Renal cortical epithelial cell (primary cell): Measurements from ENCODE around the gene OPCML. TPM values are rescaled to one million over a fixed set of nuclear protein-coding genes. Genes with fewer than 3 reads are reported as not detected.

Source experiments
- DNase-seq: peaks from one replicate; pipeline ENCODE4 v3.0.0-alpha.2; 2011; ENCODE audit warnings: low read depth
- total RNA-seq: library from RNA; depleted of rRNA; stranded (reverse); fragments of >200 nt; gene quantifications from 2 replicates; pipeline ENCODE4 v1.2.3, GENCODE V29; 2014

The OPCML gene
- total RNA-seq, 1 donor from 2014 or later: not detected

DNA sequence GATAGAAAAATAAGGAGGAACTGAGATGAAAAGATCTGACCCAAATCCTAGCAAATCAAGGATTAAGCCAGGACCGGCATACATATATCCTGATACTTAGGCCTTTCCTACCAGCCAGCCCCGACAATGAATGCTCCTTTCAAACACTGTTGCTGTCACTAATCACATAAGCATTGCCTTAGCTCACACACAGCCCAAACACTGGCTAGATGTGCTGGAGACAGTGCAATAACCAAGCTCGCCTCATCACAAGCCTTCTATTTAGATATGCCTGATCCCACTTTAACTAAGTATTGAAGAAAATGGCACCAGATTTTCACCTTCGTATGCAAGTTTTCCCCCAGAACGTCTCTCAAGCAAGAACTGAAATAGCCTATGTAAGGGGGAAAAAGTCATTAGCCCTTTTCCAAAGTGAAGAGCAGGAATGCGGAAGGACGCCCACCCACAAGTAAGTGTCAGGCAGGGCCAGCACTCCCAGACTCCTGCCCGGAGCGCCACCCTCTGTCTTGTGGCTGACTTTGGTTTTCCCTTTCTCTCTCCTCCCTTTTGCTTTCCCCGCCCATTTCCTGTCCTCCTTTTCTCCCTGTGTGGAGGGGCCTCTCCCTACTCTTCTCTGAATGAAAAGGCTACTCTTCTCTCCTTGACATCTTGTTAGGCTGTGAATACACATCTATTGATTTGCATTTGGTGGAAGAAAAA, 8.9 kb upstream of the OPCML start:
- DNase-seq: no peak

DNA sequence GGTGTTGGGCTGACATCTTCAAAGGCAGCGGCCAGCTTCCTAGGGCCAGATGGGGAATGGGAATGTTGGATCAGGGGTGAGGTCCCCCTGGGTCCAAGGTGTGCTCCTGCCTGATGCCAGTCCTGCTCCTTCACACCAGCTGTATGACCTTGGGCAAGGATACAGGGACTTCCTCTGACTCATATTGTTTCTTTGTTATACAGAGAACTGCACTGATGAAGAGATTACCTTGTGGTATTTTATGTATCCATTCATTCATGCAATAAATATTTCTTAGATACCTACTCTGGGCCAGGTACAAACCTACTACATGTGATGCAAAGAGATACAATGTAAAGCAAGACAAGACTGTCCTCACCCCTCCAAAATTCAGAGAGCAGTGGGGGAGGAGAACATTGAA, 3.9 kb upstream of the OPCML start:
- DNase-seq: no peak

DNA sequence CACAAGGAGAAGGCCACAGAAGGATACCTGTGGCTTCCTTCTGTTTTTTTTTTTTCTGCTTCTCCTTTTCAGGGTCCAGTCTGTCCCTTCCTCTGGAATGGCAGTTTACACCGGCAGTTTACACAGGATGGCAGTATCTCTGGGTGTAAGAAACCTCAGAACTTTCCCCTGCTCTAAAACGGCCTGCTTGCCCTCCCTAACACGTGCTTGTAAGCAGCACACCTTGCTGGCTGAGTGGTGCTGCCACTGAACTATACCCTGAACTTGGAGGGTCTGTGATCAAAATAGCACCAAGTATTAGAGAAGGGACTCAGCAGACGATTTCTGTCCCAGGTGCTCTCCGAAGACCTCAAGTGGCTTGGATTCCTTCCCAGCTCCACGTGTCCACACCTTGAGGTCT, 904 bp upstream of the OPCML start:
- no peak for DNase-seq

DNA sequence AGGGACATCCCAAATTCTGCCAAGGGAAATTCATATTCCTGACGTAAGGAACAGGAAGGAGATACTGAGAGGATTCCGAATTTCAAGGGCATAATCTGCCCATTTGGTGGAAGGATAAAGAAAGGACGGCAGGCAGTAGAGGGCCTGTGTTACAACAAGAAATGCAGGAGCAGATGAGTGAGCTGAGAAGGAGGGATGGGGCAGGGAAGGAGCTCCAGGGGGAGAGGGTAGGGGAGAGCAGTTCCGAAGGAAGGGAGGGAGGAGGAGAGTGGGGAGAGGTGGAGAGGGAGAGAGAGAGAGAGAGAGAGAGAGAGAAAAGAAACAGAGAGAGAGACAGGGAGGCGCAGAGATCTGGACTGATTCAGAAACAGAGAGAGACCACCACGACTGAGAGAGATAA, 843 bp downstream of the OPCML start:
- no peak for DNase-seq

DNA sequence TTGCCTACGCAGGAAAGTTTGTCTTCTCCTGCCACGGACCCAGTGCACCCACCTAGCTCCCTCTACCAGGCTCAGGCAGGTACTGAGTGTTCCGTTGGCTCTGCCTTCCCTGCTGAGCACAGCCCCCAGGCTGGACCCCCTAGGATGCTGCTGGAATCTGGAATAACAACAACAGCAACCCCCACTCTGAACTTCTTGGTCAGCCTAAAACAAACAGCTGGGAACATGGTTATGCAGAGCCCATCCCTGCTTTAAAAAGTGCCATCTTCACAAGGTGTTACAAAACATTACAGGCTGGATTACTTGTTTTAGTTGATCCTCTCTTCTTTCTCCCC, 1.8 kb downstream of the OPCML start:
- no peak for DNase-seq

DNA sequence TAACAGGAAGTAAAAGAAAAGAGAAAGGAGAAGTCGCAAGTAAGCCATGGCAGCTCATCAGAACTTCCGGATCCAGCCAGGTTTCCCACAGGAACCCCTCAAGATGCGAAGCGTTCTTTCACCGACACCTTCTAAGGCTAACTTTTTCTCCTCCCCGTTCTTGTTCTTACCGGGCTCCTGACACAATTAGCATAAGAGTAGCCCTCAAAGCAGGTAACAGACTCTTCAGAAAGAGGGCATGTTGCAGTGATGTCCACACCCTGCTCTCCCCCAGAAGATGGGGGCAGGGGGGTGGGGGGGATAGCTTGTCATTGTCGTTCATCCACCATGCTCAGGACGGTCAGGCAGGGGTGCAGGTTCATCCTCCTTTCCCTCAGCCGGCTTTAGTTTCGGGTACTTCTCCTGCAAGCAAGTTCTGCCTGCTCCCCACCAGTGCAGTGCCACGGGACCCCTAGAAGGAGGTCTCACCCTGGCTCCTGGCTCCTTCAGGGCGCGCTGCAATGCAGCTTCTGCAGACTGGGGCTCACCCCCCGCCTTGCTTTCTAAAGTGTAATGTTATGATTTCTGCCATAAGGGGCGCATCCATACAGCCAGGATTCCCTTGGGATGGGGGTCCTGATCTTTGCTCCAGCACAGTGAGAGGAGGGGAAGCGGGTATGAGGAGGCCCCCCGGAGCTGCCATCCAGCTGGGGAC, 2.3 kb downstream of the OPCML start:
- no peak for DNase-seq

DNA sequence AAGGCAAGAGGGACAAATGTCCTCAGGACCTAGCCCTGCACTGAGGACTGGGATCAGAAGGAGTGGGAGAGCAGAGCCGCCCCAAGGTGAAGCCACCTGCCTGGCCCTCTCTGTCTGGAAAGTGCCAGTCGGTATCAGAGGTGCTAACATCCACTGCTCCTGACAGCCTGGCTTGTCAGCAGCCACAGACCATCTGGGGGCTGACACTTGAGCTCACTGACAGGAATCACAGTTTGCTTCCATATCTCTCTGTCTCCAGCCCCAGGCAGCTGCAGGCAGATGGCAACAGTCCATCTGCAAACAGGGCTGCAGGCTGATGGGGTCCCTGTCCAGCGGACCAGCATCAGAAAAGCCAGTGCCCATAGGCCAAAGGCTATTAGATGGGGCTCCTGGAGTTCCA, 5.5 kb downstream of the OPCML start:
- no peak for DNase-seq

DNA sequence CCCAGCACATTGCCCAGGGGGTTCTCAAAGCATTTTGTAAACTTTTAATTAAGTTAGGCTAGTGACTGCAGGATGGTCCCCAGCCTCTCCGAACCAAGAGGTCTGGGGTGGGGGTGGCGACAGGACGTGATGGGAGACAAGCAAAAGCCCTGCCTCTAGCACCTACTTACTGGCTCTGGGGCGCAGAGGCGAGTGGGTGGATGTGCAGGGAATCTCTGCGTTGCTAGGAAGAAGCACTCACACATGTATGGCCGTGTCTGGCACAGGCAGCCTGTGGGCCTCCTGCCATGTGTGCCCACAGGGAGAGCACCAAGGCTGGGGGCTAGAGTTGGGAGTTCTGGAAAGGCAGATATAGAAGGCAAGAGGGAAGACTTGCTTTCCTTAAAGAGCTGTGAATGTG, 6.3 kb downstream of the OPCML start:
- DNase-seq: no peak

DNA sequence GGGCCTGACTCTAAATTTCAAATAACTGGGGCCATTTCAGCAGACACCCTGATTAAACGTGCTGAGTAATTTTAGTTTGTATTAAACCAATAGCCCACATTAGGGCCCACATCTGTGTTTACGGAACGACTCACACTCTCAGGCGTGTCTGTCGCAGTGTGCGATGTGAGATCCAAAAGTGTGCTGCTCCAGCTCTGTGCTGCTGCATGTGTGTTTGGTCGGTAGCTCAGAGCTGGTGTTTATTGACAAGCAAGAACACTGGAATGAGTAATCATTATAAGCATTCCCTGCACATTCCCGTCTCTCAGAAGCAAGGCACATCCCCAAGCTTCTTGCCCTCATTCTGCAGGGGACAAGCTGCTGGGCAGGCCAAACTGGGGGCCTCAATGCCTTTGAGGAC, 7.8 kb downstream of the OPCML start:
- DNase-seq: no peak

DNA sequence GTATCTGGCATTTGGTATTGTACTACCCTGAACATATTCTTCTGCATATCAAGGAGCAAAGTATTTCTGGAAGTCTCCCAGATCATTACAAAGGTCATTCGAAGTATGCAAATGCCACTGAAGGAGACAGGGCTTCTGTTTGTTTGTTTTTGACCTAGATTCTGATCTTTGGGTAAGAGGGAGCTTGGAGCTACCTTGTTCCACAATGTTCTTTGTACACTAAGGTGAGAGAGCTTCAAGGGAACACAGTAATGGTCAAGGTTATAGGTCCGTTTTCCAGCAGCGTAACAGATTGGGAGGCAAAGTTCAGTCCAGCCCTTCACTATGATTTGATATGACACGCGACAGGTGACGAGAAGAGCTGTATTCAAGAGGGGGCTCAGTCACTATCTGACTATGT, 10.0 kb downstream of the OPCML start:
- no peak for DNase-seq

DNA sequence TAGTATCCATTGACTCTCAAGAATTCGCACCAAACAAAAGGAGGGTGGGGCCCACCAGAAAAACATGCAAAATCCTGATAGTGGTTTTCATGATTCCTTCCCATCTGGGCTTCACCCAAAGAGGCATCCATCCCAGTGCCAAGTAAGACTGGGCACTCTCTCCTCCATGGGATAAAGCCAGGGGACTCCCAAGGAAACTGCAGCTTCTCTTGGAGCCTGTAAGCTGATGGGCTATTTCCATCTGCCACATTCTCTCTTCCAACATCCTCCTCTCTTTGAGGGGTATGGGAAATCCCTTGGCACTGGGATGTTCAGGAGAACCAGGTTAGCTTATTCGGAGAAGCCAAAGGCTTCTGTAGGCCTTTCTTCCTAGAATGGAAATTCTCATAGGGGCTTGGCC, 10.8 kb downstream of the OPCML start:
- no peak for DNase-seq

DNA sequence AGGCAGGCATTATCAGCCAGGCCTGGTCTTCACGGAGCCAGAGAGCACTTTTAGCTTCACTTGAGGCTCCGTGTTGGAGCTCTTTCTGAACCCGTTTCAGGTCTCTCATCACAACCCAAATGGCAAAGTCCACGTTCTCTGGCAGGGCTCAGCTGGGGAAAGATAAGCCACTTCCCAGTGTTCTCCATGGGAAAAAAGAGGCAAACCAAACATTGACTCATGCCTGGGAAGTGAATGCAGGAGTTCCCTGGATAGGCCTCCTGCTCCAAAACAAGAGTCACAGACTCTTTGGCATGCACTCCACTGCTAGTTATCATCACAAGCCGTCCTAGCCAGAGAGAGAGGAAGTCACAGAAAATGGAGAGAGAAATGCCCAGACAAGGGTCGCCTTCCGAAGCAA, 11.6 kb downstream of the OPCML start:
- no peak for DNase-seq

DNA sequence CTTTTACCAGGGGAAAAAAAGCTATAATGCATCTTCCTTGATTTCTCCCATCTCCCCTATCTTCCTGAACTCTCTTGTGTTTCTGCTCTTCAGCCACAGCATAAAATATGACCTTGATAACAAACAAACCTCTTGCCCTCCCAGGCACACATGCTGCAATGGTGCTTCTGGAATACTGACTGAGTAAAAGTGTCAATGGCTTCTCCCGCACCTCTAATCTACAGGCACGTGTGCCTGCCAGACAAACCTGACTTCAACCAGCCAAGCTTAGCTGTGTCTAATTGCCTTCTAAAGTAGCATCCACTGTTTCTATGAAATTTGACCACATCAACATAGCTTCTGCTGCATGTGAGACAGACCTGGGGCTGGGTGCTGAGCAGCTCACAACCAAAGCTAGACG, 12.7 kb downstream of the OPCML start:
- no peak for DNase-seq

DNA sequence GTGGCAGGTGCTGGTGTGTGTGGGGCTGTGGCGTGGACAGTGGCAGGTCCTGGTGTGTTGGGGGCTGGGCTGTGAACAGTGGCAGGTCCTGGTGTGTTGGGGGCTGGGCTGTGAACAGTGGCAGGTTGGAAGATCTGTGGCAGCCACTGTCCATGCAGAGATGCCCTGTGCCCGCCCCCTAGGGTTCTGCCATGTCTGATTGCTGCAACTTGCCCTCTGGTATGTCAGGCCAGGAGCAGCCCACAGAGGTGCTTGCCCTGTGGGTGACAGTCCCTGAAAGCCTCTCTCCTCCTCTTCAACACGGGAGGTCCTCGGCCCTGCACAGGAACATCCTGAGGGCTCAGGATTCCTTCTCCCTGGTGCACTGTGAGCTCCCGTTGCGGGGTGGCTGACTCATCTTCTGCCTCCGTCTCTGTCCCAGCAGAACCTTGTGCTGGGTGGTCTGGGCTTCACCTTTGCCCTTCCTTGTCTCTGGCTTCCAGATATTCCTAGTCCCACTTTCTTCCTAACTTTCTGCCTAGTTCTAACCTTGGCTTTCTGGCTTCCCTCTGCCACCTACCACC, 13.5 kb downstream of the OPCML start:
- no peak for DNase-seq

DNA sequence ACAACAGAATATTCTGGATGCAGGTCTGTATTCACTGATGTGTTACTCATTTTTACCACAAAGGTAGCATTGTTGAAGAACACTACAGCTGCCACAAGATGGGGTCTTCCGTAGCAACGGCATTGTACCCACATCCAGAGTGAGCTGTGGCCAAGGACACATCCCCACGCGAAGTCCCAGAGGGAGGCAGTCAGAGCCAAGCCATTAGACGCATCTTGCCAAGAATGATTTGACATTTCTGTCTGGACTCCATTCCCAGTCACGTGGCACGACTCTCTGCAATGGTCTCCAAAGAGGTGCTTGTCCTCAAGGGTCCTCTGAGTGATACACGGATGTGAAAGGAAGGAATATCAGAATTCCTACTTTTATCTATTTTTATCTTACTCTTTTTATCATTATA, 15.5 kb downstream of the OPCML start:
- no peak for DNase-seq

DNA sequence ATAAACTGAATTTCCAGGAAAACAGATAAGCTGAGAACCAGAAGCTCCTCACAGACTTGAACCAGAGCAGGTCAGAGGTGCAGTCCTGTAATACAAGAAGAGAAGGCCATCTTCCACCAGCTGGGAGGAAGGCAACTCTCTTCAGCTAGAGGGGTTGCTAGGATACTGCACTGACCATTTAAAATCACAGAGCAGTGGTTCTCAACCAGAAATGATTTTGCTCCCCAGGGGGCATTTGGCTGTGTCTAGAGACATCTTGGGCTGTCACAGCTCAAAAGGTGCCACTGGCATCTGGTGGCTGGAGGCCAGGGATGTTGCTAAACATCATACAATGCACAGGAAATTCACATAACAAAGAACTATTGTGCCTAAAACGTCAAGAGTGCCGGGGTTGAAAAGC, 17.2 kb downstream of the OPCML start:
- no peak for DNase-seq

DNA sequence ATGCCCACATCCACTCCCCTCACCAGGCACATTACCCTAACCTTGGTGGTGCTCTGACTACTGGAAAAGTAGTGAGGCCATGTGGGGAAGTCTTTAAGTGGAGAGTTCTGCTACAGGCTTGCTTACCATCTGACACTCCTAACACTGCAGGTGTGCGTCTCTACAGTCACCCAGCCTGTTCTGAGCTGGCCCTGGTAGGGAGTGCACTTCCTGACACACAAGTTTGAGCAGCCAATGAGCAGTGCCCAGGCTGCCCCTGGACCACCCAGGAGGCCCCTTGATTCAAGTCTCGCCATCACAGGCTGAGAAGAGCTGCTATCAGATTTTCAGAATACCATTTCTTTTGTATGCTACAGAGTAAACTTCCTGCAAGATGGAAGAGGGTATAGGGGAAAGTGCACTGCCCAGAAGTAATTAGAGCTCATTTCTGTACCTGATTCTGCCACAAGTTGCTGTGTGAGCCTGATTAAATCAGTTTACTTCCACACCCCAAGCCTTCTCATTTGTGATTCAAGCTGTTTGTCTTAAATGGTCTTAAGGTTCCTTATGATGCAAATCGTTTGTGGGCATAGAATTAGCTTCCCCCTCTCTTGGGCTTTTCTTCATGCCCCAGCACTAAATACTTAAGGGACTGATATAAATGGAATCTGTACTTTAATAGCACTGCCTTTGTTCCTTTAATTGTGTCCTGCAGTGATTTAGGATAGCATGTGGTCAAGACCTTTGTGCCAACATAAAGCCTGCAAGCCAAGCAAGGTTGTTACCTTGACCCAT, 22.2 kb downstream of the OPCML start:
- no peak for DNase-seq

DNA sequence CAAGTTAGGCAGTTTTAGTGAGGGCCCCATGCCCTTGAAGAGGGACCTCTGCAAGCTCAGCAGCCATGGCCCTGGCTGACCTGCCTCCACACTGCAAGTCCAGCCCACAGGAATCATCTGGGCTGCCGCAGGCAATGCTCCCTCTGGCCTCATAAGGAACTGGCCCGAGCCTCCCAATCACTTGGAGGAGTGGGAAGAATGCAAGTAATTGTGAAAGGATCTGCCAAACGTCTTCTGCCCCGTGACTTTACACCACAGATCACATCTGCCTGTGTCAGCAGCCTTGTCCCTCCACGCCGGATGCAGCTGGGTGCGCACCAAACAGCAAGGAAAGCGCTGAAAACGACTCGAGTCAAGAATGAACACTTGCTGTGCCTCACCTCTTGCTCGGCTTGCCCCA, 23.8 kb downstream of the OPCML start:
- DNase-seq: no peak

DNA sequence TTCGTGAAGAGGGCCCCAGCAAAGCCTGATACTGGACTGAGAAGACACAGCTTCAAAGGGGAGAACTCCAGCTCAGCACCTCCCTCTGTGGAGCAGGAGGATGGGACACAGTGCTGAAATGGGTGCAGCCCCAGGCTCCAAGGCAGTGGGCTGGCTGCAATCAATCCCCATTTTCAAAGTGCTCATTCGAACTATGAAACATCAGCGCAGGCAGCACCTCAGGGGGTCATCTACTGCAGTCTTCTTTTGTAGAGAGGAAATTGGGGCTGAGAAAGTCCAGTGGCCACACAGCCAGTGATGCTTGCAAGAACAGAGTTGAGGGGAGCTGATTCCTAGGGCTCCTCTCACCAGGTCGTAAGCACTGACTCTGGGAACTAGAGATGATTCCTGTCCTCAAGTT, 25.1 kb downstream of the OPCML start:
- DNase-seq: no peak

DNA sequence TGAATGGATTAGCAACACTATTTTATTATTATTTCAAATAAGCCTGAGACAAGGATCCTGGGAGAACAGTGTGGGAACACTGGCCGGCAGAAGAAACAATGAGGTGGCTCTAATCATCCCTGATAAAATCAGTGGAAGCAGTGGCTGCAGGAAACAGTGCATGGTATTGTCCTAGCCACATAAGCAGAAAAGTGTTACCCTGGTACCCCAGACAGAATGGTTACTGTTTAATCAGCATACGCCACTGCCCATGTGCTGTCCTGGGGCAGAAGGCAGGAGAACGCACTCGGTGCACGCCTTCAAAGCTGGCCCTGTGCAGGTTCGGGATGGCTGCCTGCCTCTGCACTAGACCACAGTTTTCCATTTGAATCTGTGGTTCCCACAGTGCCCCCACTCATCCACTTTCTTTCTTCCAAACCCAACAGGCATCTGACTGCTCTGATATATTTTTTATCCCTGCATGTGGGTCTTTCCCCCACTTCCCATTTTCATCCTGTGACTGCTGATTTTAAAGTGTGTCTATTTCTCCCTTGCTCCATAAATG, 25.7 kb downstream of the OPCML start:
- DNase-seq: no peak

DNA sequence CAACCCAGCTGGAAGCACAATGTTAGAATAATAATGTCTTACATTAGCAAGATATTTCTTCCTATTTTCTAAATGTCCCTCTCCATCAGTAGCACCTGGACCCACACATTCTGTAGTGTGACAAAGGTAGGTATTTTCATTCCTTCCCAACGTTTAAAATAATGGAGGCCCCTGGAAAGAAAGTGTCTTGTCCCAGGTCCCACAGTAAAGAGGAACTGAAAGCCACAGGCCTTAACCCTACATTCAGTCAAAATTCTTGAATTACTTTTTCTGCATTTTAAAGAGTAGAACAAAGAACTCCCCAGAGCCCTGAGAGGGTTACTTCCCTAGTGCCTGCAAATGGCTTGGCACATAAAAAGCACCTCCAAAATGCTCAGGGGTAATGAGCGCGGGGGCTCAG, 26.3 kb downstream of the OPCML start:
- DNase-seq: no peak

DNA sequence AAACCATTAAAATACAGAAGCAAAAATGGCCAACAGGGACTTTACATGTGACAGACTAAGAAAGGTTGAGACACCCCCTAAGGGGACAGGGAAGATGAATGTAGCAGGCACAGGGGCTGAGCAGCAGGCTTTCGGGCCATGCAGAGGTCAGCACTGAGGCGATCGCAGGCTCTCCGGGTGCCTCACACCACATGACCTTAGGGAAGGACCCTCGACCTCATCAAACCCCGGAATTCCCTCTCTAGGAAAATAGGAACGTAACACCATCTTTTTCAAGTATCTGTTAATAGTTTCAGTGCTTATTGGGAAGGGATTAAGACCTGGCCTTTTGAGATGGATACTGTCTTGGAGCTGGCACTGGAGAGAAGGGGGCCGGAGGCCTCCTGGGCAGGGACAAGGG, 27.4 kb downstream of the OPCML start:
- no peak for DNase-seq

DNA sequence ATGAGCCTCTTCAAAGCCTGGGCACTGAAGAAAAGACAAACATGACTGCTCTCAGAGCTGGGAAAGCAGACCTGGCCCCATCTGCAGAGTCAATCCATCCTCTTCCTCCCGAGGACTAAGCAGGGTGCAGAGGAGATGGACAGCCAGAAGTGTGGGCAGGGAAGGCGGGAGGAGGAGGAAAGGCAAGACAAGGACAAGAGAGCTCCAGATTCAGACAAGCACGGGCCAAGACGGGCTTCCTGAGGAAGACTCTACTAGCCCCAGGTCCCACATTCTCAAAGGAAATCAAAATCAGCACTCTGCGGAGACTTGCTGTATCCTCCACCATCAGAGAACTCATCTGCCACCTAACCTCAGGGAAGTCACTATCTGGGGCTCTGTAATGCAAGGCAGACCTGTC, 28.5 kb downstream of the OPCML start:
- no peak for DNase-seq
